PC-9 (cell line): ENCODE measurements around the gene NSD2. TPM values are rescaled to one million over a fixed set of nuclear protein-coding genes. Genes with fewer than 3 reads are reported as not detected.
A peak's percentile ranks its signal among the peaks of the same experiment; 100 is the strongest.

Experiments used
- BruUV-seq: library from RNA; stranded (reverse); fragments of 400-500 nt; replicated peaks from 2 replicates; lab custom pipeline; 2021; lab: Mats Ljungman, UMichigan
- CTCF ChIA-PET: fragments of 300-600 bp; sonication (Branson Sonifier 250); formaldehyde crosslinking; loops from one replicate; lab custom pipeline; 2022; ENCODE audit warnings: antibody characterized with exemption; lab: Charles Lee
- POLR2A ChIA-PET: fragments of 300-600 bp; sonication (Branson Sonifier 250); formaldehyde crosslinking; loops from one replicate; lab custom pipeline; 2022; ENCODE audit warnings: antibody characterized with exemption; ENCODE audit not compliant: unreplicated experiment; lab: Charles Lee
- DNase-seq, 2 experiments: peaks; one replicate each; pipeline versions ENCODE4 v3.0.0 to v3.0.0-alpha.2; 2015 to 2022; ENCODE audit warnings: mixed read lengths in 1 of 2
- H2AFZ ChIP-seq: fragments of 200-600 bp; sonication (generic); 2 replicates; pipeline ENCODE4 v1.8.1; 2017; ENCODE audit warnings: antibody characterized with exemption
- H3F3A ChIP-seq: fragments of 200-600 bp; sonication (generic); 2 replicates; pipeline ENCODE4 v1.8.1; 2017; ENCODE audit warnings: antibody characterized with exemption, mild to moderate bottlenecking, low read depth; ENCODE audit not compliant: insufficient read depth
- H3K27ac ChIP-seq: fragments of 200-600 bp; sonication (generic); 2 replicates; pipeline ENCODE4 v1.6.1; 2016; ENCODE audit warnings: mixed run types
- H3K27me3 ChIP-seq: fragments of 200-600 bp; sonication (generic); 2 replicates; pipeline ENCODE4 v1.6.1; 2016; ENCODE audit warnings: low read depth, mixed run types; ENCODE audit not compliant: insufficient read depth
- H3K36me3 ChIP-seq: fragments of 200-600 bp; sonication (generic); 2 replicates; pipeline ENCODE4 v1.6.1; 2016; ENCODE audit warnings: low read depth, mixed run types
- H3K4me1 ChIP-seq: fragments of 200-600 bp; sonication (generic); replicated peaks from 2 replicates; pipeline ENCODE4 v1.6.1; 2016; ENCODE audit warnings: mixed run types; ENCODE audit not compliant: insufficient read depth
- H3K4me2 ChIP-seq: fragments of 200-600 bp; sonication (generic); 2 replicates; pipeline ENCODE4 v1.6.1; 2017; ENCODE audit warnings: mixed run types
- H3K4me3 ChIP-seq: fragments of 200-600 bp; sonication (generic); 2 replicates; pipeline ENCODE4 v1.6.1; 2016; ENCODE audit warnings: mixed run types
- H3K79me2 ChIP-seq: fragments of 200-600 bp; sonication (generic); 2 replicates; pipeline ENCODE4 v1.6.1; 2017; ENCODE audit warnings: low read depth, mixed run types
- H3K9me2 ChIP-seq: fragments of 200-600 bp; sonication (generic); 2 replicates; pipeline ENCODE4 v1.8.1; 2017; ENCODE audit warnings: mild to moderate bottlenecking; ENCODE audit not compliant: insufficient read depth
- H3K9me3 ChIP-seq: fragments of 200-600 bp; sonication (generic); 2 replicates; pipeline ENCODE4 v1.8.1; 2016; ENCODE audit warnings: low read depth; ENCODE audit not compliant: insufficient read depth
- H4K20me1 ChIP-seq: fragments of 200-600 bp; sonication (generic); 2 replicates; pipeline ENCODE4 v1.8.1; 2017; ENCODE audit not compliant: insufficient read depth
- EZH2 ChIP-seq: fragments of 200-600 bp; sonication (generic); IDR thresholded peaks from 2 replicates; pipeline ENCODE4 v1.8.0; 2017; ENCODE audit warnings: antibody characterized with exemption, low read depth
- intact Hi-C: fragments of 100-400 bp; cut with micrococcal nuclease; formaldehyde crosslinking; loops from one replicate; pipeline ENCODE4 v1.10.0; 2022; ENCODE audit not compliant: unreplicated experiment
- total RNA-seq: library from RNA; stranded (reverse); gene quantifications from 2 replicates; pipeline ENCODE4 v1.2.3, GENCODE V29; 2021
- TF ChIP-seq, protein P1 (sequence below): fragments of 200-600 bp; sonication (generic); conservative IDR thresholded peaks from 2 replicates; pipeline ENCODE4 v1.6.1; 2017; ENCODE audit warnings: mixed run types, antibody characterized with exemption, mild to moderate bottlenecking, moderate library complexity

Gene NSD2
- total RNA-seq, 1 experiment from 2014 or later, result 176 TPM

GRCh38 chr4:2006367-2006766 is 135.2 kb downstream of the NSD2 start:
- Histone ChIP-seq H3K79me2 (peaks cover 74% of the 10 kb centered on the region), H3K36me3 (peaks cover 8% of the 10 kb centered on the region), H3K27ac (no peak overlapping the region), H3K4me3 (no peak overlapping the region), H3F3A (peaks cover 21% of the 10 kb centered on the region; the same call in 1 of the 2 replicates), H3K4me1 (peaks cover 17% of the 10 kb centered on the region), H3K27me3 (no peaks in the 10 kb centered on the region), H3K9me3 (no peaks in the 10 kb centered on the region), H2AFZ (no peak overlapping the region), H4K20me1 (peaks cover 38% of the 10 kb centered on the region), H3K4me2 (no peak overlapping the region), H3K9me2 (no peaks in the 10 kb centered on the region)
- ChIA-PET POLR2A (no interaction called here), CTCF (no interaction called here)
- TF ChIP-seq, protein P1, sequence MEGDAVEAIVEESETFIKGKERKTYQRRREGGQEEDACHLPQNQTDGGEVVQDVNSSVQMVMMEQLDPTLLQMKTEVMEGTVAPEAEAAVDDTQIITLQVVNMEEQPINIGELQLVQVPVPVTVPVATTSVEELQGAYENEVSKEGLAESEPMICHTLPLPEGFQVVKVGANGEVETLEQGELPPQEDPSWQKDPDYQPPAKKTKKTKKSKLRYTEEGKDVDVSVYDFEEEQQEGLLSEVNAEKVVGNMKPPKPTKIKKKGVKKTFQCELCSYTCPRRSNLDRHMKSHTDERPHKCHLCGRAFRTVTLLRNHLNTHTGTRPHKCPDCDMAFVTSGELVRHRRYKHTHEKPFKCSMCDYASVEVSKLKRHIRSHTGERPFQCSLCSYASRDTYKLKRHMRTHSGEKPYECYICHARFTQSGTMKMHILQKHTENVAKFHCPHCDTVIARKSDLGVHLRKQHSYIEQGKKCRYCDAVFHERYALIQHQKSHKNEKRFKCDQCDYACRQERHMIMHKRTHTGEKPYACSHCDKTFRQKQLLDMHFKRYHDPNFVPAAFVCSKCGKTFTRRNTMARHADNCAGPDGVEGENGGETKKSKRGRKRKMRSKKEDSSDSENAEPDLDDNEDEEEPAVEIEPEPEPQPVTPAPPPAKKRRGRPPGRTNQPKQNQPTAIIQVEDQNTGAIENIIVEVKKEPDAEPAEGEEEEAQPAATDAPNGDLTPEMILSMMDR, result no peak
- no peak for TF ChIP-seq EZH2
- intact Hi-C loops, result no loop called here
- no TSS peak for BruUV-seq
- DNase-seq, result no peak

- peak overlapping the region; percentile 100; the same call in 1 of the 2 replicates for H3K4me3 ChIP-seq
- peak overlapping the region; percentile 88 for H3K4me2 ChIP-seq
- POLR2A ChIA-PET, result no interaction called here
- H2AFZ ChIP-seq, result no peak overlapping the region
- intact Hi-C loops, result no loop called here
- H3K36me3 ChIP-seq, result peaks cover 8% of the 10 kb centered on the region
- H3K27ac ChIP-seq, result no peak overlapping the region
- no peaks in the 10 kb centered on the region for H3K9me3 ChIP-seq
- H3K79me2 ChIP-seq, result peaks cover 67% of the 10 kb centered on the region
- H3K27me3 ChIP-seq, result no peaks in the 10 kb centered on the region
- no peak for TF ChIP-seq EZH2
- TF ChIP-seq, protein P1, result no peak
- H3F3A ChIP-seq, result peaks cover 20% of the 10 kb centered on the region; the same call in 1 of the 2 replicates
- CTCF ChIA-PET, result no interaction called here
- H3K4me1 ChIP-seq, result peaks cover 17% of the 10 kb centered on the region
- H4K20me1 ChIP-seq, result peaks cover 38% of the 10 kb centered on the region
- BruUV-seq, result TSS peak; percentile 23
- H3K9me2 ChIP-seq, result no peaks in the 10 kb centered on the region
- DNase-seq, result no peak
These were observed 135.9 kb downstream of the NSD2 start for GRCh38 chr4:2006956-2007653.

DNA sequence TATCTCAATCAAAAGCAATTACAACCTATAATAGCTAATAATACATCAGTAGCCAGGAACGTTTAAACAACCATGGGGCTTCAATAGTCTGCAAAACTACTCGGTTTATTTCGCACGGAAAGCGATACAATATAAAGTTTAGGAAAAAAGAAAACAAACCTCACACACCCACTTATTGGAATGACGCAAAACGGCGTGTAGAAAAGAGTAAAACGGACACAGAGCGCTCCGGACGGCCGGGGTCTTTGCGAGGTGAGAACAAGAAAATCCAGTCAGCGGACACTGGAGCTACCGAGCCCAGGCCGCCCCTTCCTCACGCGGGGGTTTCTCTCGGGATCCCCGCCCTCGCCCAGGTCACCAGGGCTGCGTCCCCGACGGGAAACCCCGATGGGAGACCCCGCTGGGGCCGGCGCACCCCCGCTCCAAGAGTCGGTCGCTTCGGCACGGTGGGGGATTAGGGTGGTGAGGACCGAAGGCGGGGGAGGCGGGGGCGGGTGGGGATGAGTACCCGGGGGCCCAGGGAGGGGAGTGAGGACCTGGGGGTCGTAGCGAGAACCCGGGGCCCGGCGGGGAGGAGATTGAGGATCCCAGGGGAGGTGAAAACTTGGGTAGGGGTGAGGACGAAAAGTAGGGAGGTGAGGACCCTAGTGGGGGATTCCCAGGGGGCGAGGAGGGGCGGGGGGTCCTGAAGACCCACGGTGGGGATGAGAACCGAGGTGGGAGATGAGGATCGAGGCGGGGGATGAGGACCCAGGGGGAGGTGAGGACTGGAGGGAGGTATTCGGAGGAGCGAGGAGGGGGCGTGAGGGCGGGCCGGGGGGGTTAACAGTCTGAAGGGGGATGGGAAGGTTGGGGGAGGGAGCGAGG is 136.8 kb downstream of the NSD2 start:
- POLR2A ChIA-PET, result no interaction called here
- no peak for DNase-seq
- intact Hi-C loops, result no loop called here
- H3K4me3 ChIP-seq, result peak overlapping the region; percentile 100
- peaks cover 8% of the 10 kb centered on the region for H3K36me3 ChIP-seq
- no peaks in the 10 kb centered on the region for H3K27me3 ChIP-seq
- peaks cover 35% of the 10 kb centered on the region for H4K20me1 ChIP-seq
- no peaks in the 10 kb centered on the region for H3K9me2 ChIP-seq
- no peaks in the 10 kb centered on the region for H3K9me3 ChIP-seq
- peak overlapping the region; percentile 88 for H3K4me2 ChIP-seq
- H3K4me1 ChIP-seq, result peaks cover 17% of the 10 kb centered on the region
- peaks cover 20% of the 10 kb centered on the region; the same call in 1 of the 2 replicates for H3F3A ChIP-seq
- peaks cover 58% of the 10 kb centered on the region for H3K79me2 ChIP-seq
- no peak for TF ChIP-seq EZH2
- TF ChIP-seq, protein P1, result no peak
- H3K27ac ChIP-seq, result no peak overlapping the region
- BruUV-seq, result no TSS peak
- CTCF ChIA-PET, result interaction anchor here (0.6 to 2.3 kb wide), 2 partner anchors 157 to 161 kb away, joined by 6 read pairs; no protein-coding TSS in a partner anchor
- H2AFZ ChIP-seq, result peak overlapping the region; percentile 91
